Duodenal mucosa (tissue), 2 donors: Measurements from ENCODE around the gene EHBP1.

Source experiments
- H3K27ac ChIP-seq: one replicate; pipeline ENCODE4 v1.7.0; 2013; ENCODE audit warnings: low read depth, low read length
- H3K27me3 ChIP-seq, 2 donors: one replicate each; pipeline ENCODE4 v1.7.0; 2013; ENCODE audit warnings: low read length in 2 of 2, control low read depth in 1 of 2; ENCODE audit not compliant: insufficient read depth in 2 of 2, control insufficient read depth in 1 of 2
- H3K36me3 ChIP-seq, 2 donors: one replicate each; pipeline ENCODE4 v1.7.0; 2013; ENCODE audit warnings: low read length in 2 of 2, control low read depth in 1 of 2; ENCODE audit not compliant: insufficient read depth in 2 of 2, control insufficient read depth in 1 of 2
- H3K4me1 ChIP-seq, 2 donors: one replicate each; pipeline ENCODE4 v1.7.0; 2013; ENCODE audit warnings: low read length in 2 of 2, control low read depth in 1 of 2; ENCODE audit not compliant: insufficient read depth in 2 of 2, control insufficient read depth in 1 of 2
- H3K4me3 ChIP-seq, 2 donors: one replicate each; pipeline ENCODE4 v1.7.0; 2013; ENCODE audit warnings: low read length in 2 of 2, low read depth in 1 of 2
- H3K9ac ChIP-seq, 2 donors: one replicate each; pipeline ENCODE4 v1.7.0; 2013; ENCODE audit warnings: low read length in 2 of 2, low read depth in 1 of 2
- H3K9me3 ChIP-seq, 2 donors: one replicate each; pipeline ENCODE4 v1.7.0; 2013; ENCODE audit warnings: low read length in 2 of 2, control low read depth in 1 of 2; ENCODE audit not compliant: control insufficient read depth in 1 of 2

Gene EHBP1

GRCh38 chr2:62928015-62928414 is 222.5 kb downstream of the EHBP1 start:
- Histone ChIP-seq H3K27me3 (no peaks in the 10 kb centered on the region), H3K27ac (no peak overlapping the region), H3K9ac (no peak overlapping the region), H3K4me1 (no peaks in the 10 kb centered on the region), H3K9me3 (no peaks in the 10 kb centered on the region), H3K4me3 (no peak overlapping the region), H3K36me3 (no peaks in the 10 kb centered on the region)

- Histone ChIP-seq H3K27ac (no peak overlapping the region), H3K9me3 (no peaks in the 10 kb centered on the region), H3K4me3 (no peak overlapping the region), H3K36me3 (no peaks in the 10 kb centered on the region), H3K4me1 (no peaks in the 10 kb centered on the region), H3K27me3 (no peaks in the 10 kb centered on the region), H3K9ac (no peak overlapping the region)
Observed at GRCh38 chr2:62931536-62931935, 226.0 kb downstream of the EHBP1 start.

GRCh38 chr2:62933398-62933917 is 227.9 kb downstream of the EHBP1 start:
- no peaks in the 10 kb centered on the region for H3K27me3 ChIP-seq
- H3K4me3 ChIP-seq = no peak overlapping the region
- H3K4me1 ChIP-seq = no peaks in the 10 kb centered on the region
- H3K9me3 ChIP-seq = no peaks in the 10 kb centered on the region
- no peak overlapping the region for H3K27ac ChIP-seq
- no peaks in the 10 kb centered on the region for H3K36me3 ChIP-seq
- H3K9ac ChIP-seq = no peak overlapping the region

GRCh38 chr2:62934517-62934916 is 229.0 kb downstream of the EHBP1 start:
- Histone ChIP-seq H3K9ac (no peak overlapping the region), H3K27me3 (no peaks in the 10 kb centered on the region), H3K9me3 (no peaks in the 10 kb centered on the region), H3K4me3 (no peak overlapping the region), H3K36me3 (no peaks in the 10 kb centered on the region), H3K4me1 (no peaks in the 10 kb centered on the region), H3K27ac (no peak overlapping the region)

- no peak overlapping the region for H3K4me3 ChIP-seq
- H3K9ac ChIP-seq = no peak overlapping the region
- no peaks in the 10 kb centered on the region for H3K4me1 ChIP-seq
- H3K27ac ChIP-seq = no peak overlapping the region
- no peaks in the 10 kb centered on the region for H3K9me3 ChIP-seq
- H3K36me3 ChIP-seq = no peaks in the 10 kb centered on the region
- H3K27me3 ChIP-seq = no peaks in the 10 kb centered on the region
Observed at GRCh38 chr2:62938126-62938525, 232.6 kb downstream of the EHBP1 start.

- Histone ChIP-seq H3K36me3 (peaks cover 0 to 4% of the 10 kb centered on the region in 2 donors), H3K27me3 (no peaks in the 10 kb centered on the region), H3K27ac (no peak overlapping the region), H3K9ac (no peak overlapping the region), H3K9me3 (no peaks in the 10 kb centered on the region), H3K4me3 (no peak overlapping the region), H3K4me1 (no peaks in the 10 kb centered on the region)
Observed at GRCh38 chr2:62939735-62940491, 234.4 kb downstream of the EHBP1 start.

GRCh38 chr2:62940697-62941096 is 235.2 kb downstream of the EHBP1 start:
- Histone ChIP-seq H3K4me1 (no peaks in the 10 kb centered on the region), H3K4me3 (no peak overlapping the region), H3K27me3 (no peaks in the 10 kb centered on the region), H3K9me3 (no peaks in the 10 kb centered on the region), H3K9ac (no peak overlapping the region), H3K27ac (no peak overlapping the region), H3K36me3 (peaks cover 0 to 4% of the 10 kb centered on the region in 2 donors)

GRCh38 chr2:62941413-62941812 is 235.9 kb downstream of the EHBP1 start:
- Histone ChIP-seq H3K4me1 (no peaks in the 10 kb centered on the region), H3K9ac (no peak overlapping the region), H3K36me3 (peaks cover 0 to 4% of the 10 kb centered on the region in 2 donors), H3K4me3 (no peak overlapping the region), H3K9me3 (no peaks in the 10 kb centered on the region), H3K27ac (no peak overlapping the region), H3K27me3 (no peaks in the 10 kb centered on the region)

GRCh38 chr2:62944362-62944761 is 238.8 kb downstream of the EHBP1 start:
- no peak overlapping the region for H3K27ac ChIP-seq
- no peaks in the 10 kb centered on the region for H3K27me3 ChIP-seq
- no peaks in the 10 kb centered on the region for H3K4me1 ChIP-seq
- H3K9ac ChIP-seq = no peak overlapping the region
- H3K36me3 ChIP-seq = peaks cover 0 to 4% of the 10 kb centered on the region in 2 donors
- no peaks in the 10 kb centered on the region for H3K9me3 ChIP-seq
- H3K4me3 ChIP-seq = no peak overlapping the region

- Histone ChIP-seq H3K4me1 (no peaks in the 10 kb centered on the region), H3K9ac (no peak overlapping the region), H3K9me3 (no peaks in the 10 kb centered on the region), H3K36me3 (peaks cover 0 to 4% of the 10 kb centered on the region in 2 donors), H3K27me3 (no peaks in the 10 kb centered on the region), H3K4me3 (no peak overlapping the region), H3K27ac (no peak overlapping the region)
Observed at GRCh38 chr2:62947403-62947802, 241.9 kb downstream of the EHBP1 start.
